C4-2B (cell line): ENCODE data around the gene PRKG1.

Source experiments
- H3K27ac ChIP-seq: fragments of 450-650 bp; 2 replicates; pipeline ENCODE4 v1.5.1; 2017
- ZFX ChIP-seq: fragments of 450-650 bp; IDR thresholded peaks from 2 replicates; pipeline ENCODE4 v1.6.1; 2017
- TF ChIP-seq, protein P1 (sequence below): fragments of 450-650 bp; conservative IDR thresholded peaks from 2 replicates; pipeline ENCODE4 v1.5.1; 2017; ENCODE audit warnings: mild to moderate bottlenecking

Gene PRKG1

GRCh38 chr10:51176976-51177695, 102.8 kb downstream of the PRKG1 start:
- no peak for TF ChIP-seq ZFX
- TF ChIP-seq, protein P1, sequence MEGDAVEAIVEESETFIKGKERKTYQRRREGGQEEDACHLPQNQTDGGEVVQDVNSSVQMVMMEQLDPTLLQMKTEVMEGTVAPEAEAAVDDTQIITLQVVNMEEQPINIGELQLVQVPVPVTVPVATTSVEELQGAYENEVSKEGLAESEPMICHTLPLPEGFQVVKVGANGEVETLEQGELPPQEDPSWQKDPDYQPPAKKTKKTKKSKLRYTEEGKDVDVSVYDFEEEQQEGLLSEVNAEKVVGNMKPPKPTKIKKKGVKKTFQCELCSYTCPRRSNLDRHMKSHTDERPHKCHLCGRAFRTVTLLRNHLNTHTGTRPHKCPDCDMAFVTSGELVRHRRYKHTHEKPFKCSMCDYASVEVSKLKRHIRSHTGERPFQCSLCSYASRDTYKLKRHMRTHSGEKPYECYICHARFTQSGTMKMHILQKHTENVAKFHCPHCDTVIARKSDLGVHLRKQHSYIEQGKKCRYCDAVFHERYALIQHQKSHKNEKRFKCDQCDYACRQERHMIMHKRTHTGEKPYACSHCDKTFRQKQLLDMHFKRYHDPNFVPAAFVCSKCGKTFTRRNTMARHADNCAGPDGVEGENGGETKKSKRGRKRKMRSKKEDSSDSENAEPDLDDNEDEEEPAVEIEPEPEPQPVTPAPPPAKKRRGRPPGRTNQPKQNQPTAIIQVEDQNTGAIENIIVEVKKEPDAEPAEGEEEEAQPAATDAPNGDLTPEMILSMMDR = no peak
- no peak overlapping the region for H3K27ac ChIP-seq

DNA sequence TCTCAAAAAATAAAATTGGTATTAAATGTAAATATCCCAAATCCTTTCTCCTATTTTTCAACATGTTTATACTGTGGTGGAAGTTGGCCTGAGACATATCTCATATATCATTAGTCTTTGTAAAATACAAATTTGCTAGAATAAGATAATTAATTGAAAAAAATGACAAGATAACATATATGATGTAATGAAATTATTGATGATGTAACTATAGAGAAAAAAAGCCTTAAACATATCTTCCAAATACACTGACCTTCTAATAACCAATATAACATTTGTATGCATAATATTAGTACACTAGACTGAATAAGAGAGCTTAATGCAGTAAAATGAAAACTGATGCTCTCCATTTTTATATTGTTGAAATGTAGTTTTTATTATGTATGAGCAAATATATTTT, 104.3 kb downstream of the PRKG1 start:
- TF ChIP-seq, protein P1 = no peak
- no peak for TF ChIP-seq ZFX
- no peak overlapping the region for H3K27ac ChIP-seq

DNA sequence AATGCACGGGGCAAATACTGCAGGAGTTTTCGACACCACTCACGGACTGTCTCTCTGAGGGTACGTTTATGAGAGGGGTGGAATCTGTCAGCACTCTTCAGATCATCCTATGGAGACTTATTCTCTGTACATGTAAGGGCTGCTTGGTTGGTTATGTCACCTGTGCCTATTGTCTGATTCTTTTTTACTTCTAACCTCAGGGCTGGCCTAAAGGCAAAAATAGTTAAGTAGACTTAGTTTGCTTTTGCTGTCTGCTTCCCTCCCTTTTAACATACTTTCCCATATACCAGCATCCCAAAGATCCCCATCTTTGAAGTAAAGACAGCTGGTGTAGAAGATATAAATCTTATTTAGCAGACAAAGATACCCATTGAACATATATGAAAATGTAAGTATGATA, 105.9 kb downstream of the PRKG1 start:
- TF ChIP-seq ZFX = no peak
- TF ChIP-seq, protein P1 = no peak
- no peak overlapping the region for H3K27ac ChIP-seq

DNA sequence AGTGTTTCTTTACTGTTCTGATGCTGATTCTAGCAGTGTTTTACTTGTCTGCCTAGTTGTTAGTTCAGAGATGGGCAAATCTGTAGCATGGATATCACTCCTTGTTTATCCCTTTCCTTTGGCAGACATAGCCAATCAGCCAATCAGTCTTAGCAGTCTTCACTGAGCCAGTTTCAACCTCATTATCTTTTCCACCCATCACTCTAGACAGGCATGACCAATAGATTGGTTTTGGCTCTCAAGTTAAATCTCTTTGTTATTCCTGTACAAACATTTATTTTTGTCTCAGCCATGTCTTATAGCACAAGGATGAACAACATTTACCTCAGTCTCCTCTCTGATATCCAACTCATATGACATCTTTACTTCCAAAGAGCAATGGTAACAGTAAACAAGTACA, 109.5 kb downstream of the PRKG1 start:
- TF ChIP-seq, protein P1 = no peak
- TF ChIP-seq ZFX = no peak
- no peak overlapping the region for H3K27ac ChIP-seq

DNA sequence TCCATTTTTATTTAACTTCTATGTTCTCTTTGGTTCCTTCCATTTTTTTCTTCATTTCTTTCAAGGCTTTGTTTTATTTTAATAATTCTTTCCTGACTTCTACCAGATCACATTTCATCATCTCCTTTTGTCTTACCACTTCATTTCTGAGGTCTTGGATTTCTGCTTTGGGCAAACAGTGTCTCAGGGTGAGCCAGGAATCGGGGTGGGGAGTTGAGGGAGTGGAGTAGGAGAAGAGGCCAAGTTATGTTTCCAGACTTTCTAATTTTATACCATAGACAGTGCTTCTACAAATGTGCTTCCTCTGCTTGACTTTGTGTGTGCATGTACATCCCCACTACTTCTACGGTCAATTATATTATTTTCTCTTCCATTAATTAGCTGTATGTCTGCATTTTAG, 112.1 kb downstream of the PRKG1 start:
- TF ChIP-seq, protein P1 = no peak
- TF ChIP-seq ZFX = no peak
- H3K27ac ChIP-seq = no peak overlapping the region

DNA sequence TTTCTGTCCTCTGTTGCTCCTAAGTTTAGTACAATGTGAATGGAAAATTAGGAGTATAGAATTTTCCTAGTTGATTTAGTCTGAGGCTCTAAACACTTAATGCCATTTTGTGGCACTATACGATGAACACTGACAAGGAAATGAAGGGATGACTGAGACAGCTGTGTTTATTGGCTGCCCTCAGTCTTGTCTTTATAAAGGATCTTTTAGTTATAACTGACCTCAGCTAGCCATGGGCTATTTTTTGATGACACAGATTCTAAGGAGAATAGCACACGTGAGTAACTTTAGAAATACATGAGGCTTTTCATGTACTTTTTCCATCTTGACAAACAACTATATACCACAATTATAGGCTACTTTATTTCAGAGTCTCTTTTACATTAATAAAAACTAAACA, 113.7 kb downstream of the PRKG1 start:
- H3K27ac ChIP-seq = no peak overlapping the region
- TF ChIP-seq, protein P1 = no peak
- no peak for TF ChIP-seq ZFX

- TF ChIP-seq, protein P1 = no peak
- no peak for TF ChIP-seq ZFX
- H3K27ac ChIP-seq = no peak overlapping the region
These were observed 114.6 kb downstream of the PRKG1 start for GRCh38 chr10:51188866-51189265.
